GM23338 (cell line): ENCODE data around the gene DOCK7. TPM values are rescaled to one million over a fixed set of nuclear protein-coding genes. Genes with fewer than 3 reads are reported as not detected.
A peak's percentile ranks its signal among the peaks of the same experiment; 100 is the strongest.

ENCODE experiments used
- ATAC-seq: fragments of 200-7000 bp; cut with Tn5 transposase; 3 replicates; pipeline ENCODE4 v1.9.1; 2020
- DNase-seq: peaks from one replicate; pipeline ENCODE4 v3.0.0-alpha.2; 2015; ENCODE audit warnings: low spot score
- H2AFZ ChIP-seq: fragments of 200-600 bp; sonication (generic); 2 replicates; pipeline ENCODE4 v1.8.0; 2016; ENCODE audit warnings: antibody characterized with exemption, mild to moderate bottlenecking, moderate library complexity
- H3F3A ChIP-seq: fragments of 200-600 bp; sonication (generic); replicated peaks from 2 replicates; pipeline ENCODE4 v1.8.0; 2017; ENCODE audit warnings: antibody characterized with exemption, mixed run types, low read depth
- H3K27ac ChIP-seq: fragments of 200-600 bp; sonication (generic); 2 replicates; pipeline ENCODE4 v1.6.1; 2016; ENCODE audit warnings: low read depth
- H3K27me3 ChIP-seq: fragments of 200-600 bp; sonication (generic); 2 replicates; pipeline ENCODE4 v1.8.0; 2016; ENCODE audit warnings: mild to moderate bottlenecking, mixed run types, moderate library complexity; ENCODE audit not compliant: insufficient read depth
- H3K36me3 ChIP-seq: fragments of 200-600 bp; sonication (generic); 2 replicates; pipeline ENCODE4 v1.8.0; 2016; ENCODE audit warnings: mild to moderate bottlenecking; ENCODE audit not compliant: insufficient read depth
- H3K4me1 ChIP-seq: fragments of 200-600 bp; sonication (generic); 2 replicates; pipeline ENCODE4 v1.8.0; 2016; ENCODE audit warnings: mild to moderate bottlenecking, moderate library complexity; ENCODE audit not compliant: insufficient read depth
- H3K4me2 ChIP-seq: fragments of 200-600 bp; sonication (generic); 2 replicates; pipeline ENCODE4 v1.7.1; 2017; ENCODE audit warnings: mixed run types
- H3K4me3 ChIP-seq: fragments of 200-600 bp; sonication (generic); 2 replicates; pipeline ENCODE4 v1.6.1; 2016; ENCODE audit warnings: mixed run types
- H3K79me2 ChIP-seq: fragments of 200-600 bp; sonication (generic); replicated peaks from 2 replicates; pipeline ENCODE4 v1.8.0; 2017; ENCODE audit warnings: mild to moderate bottlenecking; ENCODE audit not compliant: insufficient read depth
- H3K9me2 ChIP-seq: fragments of 200-600 bp; sonication (generic); 2 replicates; pipeline ENCODE4 v1.8.0; 2017; ENCODE audit not compliant: insufficient read depth
- H4K20me1 ChIP-seq: fragments of 200-600 bp; sonication (generic); replicated peaks from 2 replicates; pipeline ENCODE4 v1.8.0; 2017; ENCODE audit warnings: mild to moderate bottlenecking; ENCODE audit not compliant: insufficient read depth
- H3K27ac Mint-ChIP-seq: 2 replicates; pipeline ENCODE4 v1.8.0; 2020; ENCODE audit warnings: inconsistent platforms, mild to moderate bottlenecking, moderate library complexity, mixed read lengths
- H3K27me3 Mint-ChIP-seq: 3 replicates; pipeline ENCODE4 v1.8.0; 2022; ENCODE audit warnings: low read depth, mild to moderate bottlenecking, moderate library complexity, mixed read lengths, inconsistent platforms; ENCODE audit not compliant: insufficient read depth, poor library complexity
- H3K36me3 Mint-ChIP-seq: 3 replicates; pipeline ENCODE4 v1.8.0; 2021; ENCODE audit warnings: low read depth, mild to moderate bottlenecking, inconsistent platforms, moderate library complexity, mixed read lengths
- H3K4me1 Mint-ChIP-seq: 3 replicates; pipeline ENCODE4 v1.8.0; 2020; ENCODE audit warnings: mild to moderate bottlenecking, inconsistent platforms, mixed read lengths
- H3K4me3 Mint-ChIP-seq: 3 replicates; pipeline ENCODE4 v1.8.0; 2021; ENCODE audit warnings: moderate library complexity, mild to moderate bottlenecking, inconsistent platforms, mixed read lengths
- H3K9me3 Mint-ChIP-seq: 3 replicates; pipeline ENCODE4 v1.8.0; 2020; ENCODE audit warnings: moderate library complexity, mild to moderate bottlenecking, inconsistent platforms, mixed read lengths
- CREB1 ChIP-seq: fragments of 250-450 bp; sonication (Bioruptor Pico); IDR thresholded peaks from 2 replicates; pipeline ENCODE4 v1.5.0; 2020; ENCODE audit warnings: low read depth, mild to moderate bottlenecking, moderate library complexity
- EZH2 ChIP-seq: fragments of 200-600 bp; sonication (generic); IDR thresholded peaks from one replicate; pipeline ENCODE4 v1.8.0; 2017; ENCODE audit warnings: antibody characterized with exemption, mild to moderate bottlenecking, low read depth; ENCODE audit not compliant: unreplicated experiment
- JUNB ChIP-seq: IDR thresholded peaks from one replicate; pipeline ENCODE4 v1.6.1; 2016; ENCODE audit warnings: antibody characterized with exemption; ENCODE audit not compliant: unreplicated experiment
- POLR2AphosphoS5 ChIP-seq: IDR thresholded peaks from 2 replicates; pipeline ENCODE4 v1.6.1; 2016; ENCODE audit warnings: antibody characterized with exemption, low read depth
- STAT1 ChIP-seq: IDR thresholded peaks from one replicate; pipeline ENCODE4 v1.6.1; 2016; ENCODE audit warnings: antibody characterized with exemption; ENCODE audit not compliant: unreplicated experiment
- ZNF114 ChIP-seq: fragments of 250-450 bp; sonication (Bioruptor Pico); IDR thresholded peaks from 2 replicates; pipeline ENCODE4 v1.5.0; 2020; ENCODE audit warnings: mild to moderate bottlenecking, moderate library complexity
- ZNF331 ChIP-seq: fragments of 250-450 bp; sonication (Bioruptor Pico); IDR thresholded peaks from 2 replicates; pipeline ENCODE4 v1.5.0; 2020; ENCODE audit warnings: low read depth, mild to moderate bottlenecking, moderate library complexity
- polyA plus RNA-seq: library from polyadenylated mRNA; unstranded; fragments of >200 nt; fragmentation: Nextera tagmentation; extraction: Ambion mirVana; gene quantifications from 2 replicates; pipeline ENCODE4 v1.2.1, GENCODE V29; 2016
- total RNA-seq: library from RNA; depleted of rRNA; stranded (reverse); fragments of >200 nt; shearing (Covaris generic); gene quantifications from 2 replicates; pipeline ENCODE4 v1.2.3, GENCODE V29; 2014
- TF ChIP-seq, protein P1 (sequence below): IDR thresholded peaks from 2 replicates; pipeline ENCODE4 v1.6.1; 2016; ENCODE audit warnings: antibody characterized with exemption
- TF ChIP-seq, protein P2 (sequence below): IDR thresholded peaks from one replicate; pipeline ENCODE4 v1.6.1; 2018; ENCODE audit warnings: antibody characterized with exemption; ENCODE audit not compliant: unreplicated experiment
- TF ChIP-seq, protein P3 (sequence below): fragments of 250-450 bp; sonication (Bioruptor Pico); IDR thresholded peaks from 2 replicates; pipeline ENCODE4 v1.5.0; 2020; ENCODE audit warnings: mild to moderate bottlenecking, moderate library complexity
- TF ChIP-seq, protein P4 (sequence below), 2 experiments: fragments of 200-600 bp in 1 of 2; sonication (generic) in 1 of 2; conservative IDR thresholded peaks; 2 replicates each; pipeline versions ENCODE4 v1.5.1 to v1.6.1; 2016 to 2017; ENCODE audit warnings: antibody characterized with exemption in 2 of 2, low read depth in 2 of 2, mild to moderate bottlenecking in 2 of 2, moderate library complexity in 1 of 2

The DOCK7 gene
- total and polyA plus RNA-seq, 2 experiments from 2014 or later, result 20.5 to 37.3 TPM

DNA sequence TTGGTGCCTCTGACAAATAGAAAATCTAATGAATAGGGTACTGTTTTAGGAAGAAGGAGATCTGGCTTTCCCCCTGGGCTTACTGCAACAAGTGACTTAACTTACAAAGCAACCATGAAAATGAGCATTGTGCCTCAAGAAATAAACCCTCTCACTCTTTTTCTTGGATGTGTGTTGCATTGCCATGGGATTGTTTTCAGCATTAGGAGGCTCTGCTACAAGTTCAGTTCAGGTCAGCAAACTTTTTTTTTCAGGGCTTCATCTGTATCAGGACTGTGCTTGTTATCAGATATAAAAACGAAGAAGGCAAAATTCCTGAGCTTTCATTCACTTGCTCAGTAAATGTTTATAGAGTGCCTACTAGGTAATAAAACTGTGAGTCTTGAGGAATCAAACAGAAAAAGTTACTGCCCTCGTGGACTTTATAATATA lies 37.8 kb upstream of the DOCK7 start (continued):
- TF ChIP-seq, protein P1, sequence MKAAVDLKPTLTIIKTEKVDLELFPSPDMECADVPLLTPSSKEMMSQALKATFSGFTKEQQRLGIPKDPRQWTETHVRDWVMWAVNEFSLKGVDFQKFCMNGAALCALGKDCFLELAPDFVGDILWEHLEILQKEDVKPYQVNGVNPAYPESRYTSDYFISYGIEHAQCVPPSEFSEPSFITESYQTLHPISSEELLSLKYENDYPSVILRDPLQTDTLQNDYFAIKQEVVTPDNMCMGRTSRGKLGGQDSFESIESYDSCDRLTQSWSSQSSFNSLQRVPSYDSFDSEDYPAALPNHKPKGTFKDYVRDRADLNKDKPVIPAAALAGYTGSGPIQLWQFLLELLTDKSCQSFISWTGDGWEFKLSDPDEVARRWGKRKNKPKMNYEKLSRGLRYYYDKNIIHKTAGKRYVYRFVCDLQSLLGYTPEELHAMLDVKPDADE, result no peak
- TF ChIP-seq CREB1 (no peak), STAT1 (no peak)

DNA sequence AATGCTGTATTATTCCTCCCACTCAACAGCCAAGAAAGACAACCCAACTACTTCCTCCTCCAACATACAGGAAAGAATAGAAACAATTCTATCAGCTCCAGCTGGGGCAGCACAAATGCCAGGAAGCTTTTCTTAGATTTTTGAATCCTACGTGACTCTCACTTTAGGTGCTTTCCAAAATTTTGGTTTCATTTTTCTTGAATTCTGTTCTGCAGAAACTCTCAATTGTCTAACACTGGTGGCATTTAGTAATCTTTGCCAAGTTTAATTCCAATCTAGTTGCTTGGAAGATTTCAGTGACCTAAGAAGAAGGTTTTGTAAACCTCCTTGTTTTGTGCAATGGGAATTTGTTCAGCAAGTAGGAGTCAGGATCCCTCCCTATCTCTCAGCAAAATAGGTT lies 37.1 kb upstream of the DOCK7 start:
- Mint-ChIP-seq H3K27me3 (no peaks in the 10 kb centered on the region), H3K4me1 (peaks cover 38% of the 10 kb centered on the region)
- H3K27ac ChIP-seq, result no peak overlapping the region
- TF ChIP-seq JUNB (no peak), POLR2AphosphoS5 (no peak), CREB1 (no peak), ZNF331 (CRISPR knock-in tag) (no peak), ZNF114 (CRISPR knock-in tag) (no peak), EZH2 (no peak), STAT1 (no peak)
- TF ChIP-seq, protein P2, sequence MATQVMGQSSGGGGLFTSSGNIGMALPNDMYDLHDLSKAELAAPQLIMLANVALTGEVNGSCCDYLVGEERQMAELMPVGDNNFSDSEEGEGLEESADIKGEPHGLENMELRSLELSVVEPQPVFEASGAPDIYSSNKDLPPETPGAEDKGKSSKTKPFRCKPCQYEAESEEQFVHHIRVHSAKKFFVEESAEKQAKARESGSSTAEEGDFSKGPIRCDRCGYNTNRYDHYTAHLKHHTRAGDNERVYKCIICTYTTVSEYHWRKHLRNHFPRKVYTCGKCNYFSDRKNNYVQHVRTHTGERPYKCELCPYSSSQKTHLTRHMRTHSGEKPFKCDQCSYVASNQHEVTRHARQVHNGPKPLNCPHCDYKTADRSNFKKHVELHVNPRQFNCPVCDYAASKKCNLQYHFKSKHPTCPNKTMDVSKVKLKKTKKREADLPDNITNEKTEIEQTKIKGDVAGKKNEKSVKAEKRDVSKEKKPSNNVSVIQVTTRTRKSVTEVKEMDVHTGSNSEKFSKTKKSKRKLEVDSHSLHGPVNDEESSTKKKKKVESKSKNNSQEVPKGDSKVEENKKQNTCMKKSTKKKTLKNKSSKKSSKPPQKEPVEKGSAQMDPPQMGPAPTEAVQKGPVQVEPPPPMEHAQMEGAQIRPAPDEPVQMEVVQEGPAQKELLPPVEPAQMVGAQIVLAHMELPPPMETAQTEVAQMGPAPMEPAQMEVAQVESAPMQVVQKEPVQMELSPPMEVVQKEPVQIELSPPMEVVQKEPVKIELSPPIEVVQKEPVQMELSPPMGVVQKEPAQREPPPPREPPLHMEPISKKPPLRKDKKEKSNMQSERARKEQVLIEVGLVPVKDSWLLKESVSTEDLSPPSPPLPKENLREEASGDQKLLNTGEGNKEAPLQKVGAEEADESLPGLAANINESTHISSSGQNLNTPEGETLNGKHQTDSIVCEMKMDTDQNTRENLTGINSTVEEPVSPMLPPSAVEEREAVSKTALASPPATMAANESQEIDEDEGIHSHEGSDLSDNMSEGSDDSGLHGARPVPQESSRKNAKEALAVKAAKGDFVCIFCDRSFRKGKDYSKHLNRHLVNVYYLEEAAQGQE, result no peak
- TF ChIP-seq, protein P1, result no peak
- TF ChIP-seq, protein P3, sequence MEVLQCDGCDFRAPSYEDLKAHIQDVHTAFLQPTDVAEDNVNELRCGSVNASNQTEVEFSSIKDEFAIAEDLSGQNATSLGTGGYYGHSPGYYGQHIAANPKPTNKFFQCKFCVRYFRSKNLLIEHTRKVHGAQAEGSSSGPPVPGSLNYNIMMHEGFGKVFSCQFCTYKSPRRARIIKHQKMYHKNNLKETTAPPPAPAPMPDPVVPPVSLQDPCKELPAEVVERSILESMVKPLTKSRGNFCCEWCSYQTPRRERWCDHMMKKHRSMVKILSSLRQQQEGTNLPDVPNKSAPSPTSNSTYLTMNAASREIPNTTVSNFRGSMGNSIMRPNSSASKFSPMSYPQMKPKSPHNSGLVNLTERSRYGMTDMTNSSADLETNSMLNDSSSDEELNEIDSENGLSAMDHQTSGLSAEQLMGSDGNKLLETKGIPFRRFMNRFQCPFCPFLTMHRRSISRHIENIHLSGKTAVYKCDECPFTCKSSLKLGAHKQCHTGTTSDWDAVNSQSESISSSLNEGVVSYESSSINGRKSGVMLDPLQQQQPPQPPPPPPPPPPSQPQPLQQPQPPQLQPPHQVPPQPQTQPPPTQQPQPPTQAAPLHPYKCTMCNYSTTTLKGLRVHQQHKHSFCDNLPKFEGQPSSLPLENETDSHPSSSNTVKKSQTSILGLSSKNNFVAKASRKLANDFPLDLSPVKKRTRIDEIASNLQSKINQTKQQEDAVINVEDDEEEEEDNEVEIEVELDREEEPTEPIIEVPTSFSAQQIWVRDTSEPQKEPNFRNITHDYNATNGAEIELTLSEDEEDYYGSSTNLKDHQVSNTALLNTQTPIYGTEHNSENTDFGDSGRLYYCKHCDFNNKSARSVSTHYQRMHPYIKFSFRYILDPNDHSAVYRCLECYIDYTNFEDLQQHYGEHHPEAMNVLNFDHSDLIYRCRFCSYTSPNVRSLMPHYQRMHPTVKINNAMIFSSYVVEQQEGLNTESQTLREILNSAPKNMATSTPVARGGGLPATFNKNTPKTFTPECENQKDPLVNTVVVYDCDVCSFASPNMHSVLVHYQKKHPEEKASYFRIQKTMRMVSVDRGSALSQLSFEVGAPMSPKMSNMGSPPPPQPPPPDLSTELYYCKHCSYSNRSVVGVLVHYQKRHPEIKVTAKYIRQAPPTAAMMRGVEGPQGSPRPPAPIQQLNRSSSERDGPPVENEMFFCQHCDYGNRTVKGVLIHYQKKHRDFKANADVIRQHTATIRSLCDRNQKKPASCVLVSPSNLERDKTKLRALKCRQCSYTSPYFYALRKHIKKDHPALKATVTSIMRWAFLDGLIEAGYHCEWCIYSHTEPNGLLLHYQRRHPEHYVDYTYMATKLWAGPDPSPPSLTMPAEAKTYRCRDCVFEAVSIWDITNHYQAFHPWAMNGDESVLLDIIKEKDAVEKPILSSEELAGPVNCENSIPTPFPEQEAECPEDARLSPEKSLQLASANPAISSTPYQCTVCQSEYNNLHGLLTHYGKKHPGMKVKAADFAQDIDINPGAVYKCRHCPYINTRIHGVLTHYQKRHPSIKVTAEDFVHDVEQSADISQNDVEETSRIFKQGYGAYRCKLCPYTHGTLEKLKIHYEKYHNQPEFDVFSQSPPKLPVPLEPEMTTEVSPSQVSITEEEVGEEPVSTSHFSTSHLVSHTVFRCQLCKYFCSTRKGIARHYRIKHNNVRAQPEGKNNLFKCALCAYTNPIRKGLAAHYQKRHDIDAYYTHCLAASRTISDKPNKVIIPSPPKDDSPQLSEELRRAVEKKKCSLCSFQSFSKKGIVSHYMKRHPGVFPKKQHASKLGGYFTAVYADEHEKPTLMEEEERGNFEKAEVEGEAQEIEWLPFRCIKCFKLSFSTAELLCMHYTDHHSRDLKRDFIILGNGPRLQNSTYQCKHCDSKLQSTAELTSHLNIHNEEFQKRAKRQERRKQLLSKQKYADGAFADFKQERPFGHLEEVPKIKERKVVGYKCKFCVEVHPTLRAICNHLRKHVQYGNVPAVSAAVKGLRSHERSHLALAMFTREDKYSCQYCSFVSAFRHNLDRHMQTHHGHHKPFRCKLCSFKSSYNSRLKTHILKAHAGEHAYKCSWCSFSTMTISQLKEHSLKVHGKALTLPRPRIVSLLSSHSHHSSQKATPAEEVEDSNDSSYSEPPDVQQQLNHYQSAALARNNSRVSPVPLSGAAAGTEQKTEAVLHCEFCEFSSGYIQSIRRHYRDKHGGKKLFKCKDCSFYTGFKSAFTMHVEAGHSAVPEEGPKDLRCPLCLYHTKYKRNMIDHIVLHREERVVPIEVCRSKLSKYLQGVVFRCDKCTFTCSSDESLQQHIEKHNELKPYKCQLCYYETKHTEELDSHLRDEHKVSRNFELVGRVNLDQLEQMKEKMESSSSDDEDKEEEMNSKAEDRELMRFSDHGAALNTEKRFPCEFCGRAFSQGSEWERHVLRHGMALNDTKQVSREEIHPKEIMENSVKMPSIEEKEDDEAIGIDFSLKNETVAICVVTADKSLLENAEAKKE, result no peak
- TF ChIP-seq, protein P4, sequence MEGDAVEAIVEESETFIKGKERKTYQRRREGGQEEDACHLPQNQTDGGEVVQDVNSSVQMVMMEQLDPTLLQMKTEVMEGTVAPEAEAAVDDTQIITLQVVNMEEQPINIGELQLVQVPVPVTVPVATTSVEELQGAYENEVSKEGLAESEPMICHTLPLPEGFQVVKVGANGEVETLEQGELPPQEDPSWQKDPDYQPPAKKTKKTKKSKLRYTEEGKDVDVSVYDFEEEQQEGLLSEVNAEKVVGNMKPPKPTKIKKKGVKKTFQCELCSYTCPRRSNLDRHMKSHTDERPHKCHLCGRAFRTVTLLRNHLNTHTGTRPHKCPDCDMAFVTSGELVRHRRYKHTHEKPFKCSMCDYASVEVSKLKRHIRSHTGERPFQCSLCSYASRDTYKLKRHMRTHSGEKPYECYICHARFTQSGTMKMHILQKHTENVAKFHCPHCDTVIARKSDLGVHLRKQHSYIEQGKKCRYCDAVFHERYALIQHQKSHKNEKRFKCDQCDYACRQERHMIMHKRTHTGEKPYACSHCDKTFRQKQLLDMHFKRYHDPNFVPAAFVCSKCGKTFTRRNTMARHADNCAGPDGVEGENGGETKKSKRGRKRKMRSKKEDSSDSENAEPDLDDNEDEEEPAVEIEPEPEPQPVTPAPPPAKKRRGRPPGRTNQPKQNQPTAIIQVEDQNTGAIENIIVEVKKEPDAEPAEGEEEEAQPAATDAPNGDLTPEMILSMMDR (conservative IDR thresholded peaks at IDR 0.05; ENCODE audit: low read depth in 2 of 2), result no peak

More for the DNA sequence above, 37.1 kb upstream of the DOCK7 start:
- Histone ChIP-seq H3K79me2 (no peaks in the 10 kb centered on the region), H4K20me1 (no peaks in the 10 kb centered on the region), H3K4me3 (no peak overlapping the region), H3K9me2 (no peaks in the 10 kb centered on the region), H3K27me3 (no peaks in the 10 kb centered on the region), H3K36me3 (no peaks in the 10 kb centered on the region), H2AFZ (no peak overlapping the region), H3K4me2 (no peak overlapping the region), H3K4me1 (peaks cover 14% of the 10 kb centered on the region), H3F3A (no peaks in the 10 kb centered on the region; the same call in 1 of the 2 replicates)
- H3K9me3 Mint-ChIP-seq, result no peaks in the 10 kb centered on the region
- ATAC-seq, result peak; percentile 52
- peak; percentile 30 for DNase-seq
- H3K36me3 Mint-ChIP-seq, result no peaks in the 10 kb centered on the region
- no peak overlapping the region for H3K4me3 Mint-ChIP-seq
- peak overlapping the region; percentile 39 for H3K27ac Mint-ChIP-seq
